Activated CD4-positive, alpha-beta T cell treated with anti-CD3 and anti-CD28 coated beads for 48 hours (primary cell): Measurements from ENCODE around the gene MAPK7.

Experiments
- DNase-seq: peaks from one replicate; pipeline ENCODE4 v3.0.0-alpha.2; 2020

MAPK7 gene

DNA sequence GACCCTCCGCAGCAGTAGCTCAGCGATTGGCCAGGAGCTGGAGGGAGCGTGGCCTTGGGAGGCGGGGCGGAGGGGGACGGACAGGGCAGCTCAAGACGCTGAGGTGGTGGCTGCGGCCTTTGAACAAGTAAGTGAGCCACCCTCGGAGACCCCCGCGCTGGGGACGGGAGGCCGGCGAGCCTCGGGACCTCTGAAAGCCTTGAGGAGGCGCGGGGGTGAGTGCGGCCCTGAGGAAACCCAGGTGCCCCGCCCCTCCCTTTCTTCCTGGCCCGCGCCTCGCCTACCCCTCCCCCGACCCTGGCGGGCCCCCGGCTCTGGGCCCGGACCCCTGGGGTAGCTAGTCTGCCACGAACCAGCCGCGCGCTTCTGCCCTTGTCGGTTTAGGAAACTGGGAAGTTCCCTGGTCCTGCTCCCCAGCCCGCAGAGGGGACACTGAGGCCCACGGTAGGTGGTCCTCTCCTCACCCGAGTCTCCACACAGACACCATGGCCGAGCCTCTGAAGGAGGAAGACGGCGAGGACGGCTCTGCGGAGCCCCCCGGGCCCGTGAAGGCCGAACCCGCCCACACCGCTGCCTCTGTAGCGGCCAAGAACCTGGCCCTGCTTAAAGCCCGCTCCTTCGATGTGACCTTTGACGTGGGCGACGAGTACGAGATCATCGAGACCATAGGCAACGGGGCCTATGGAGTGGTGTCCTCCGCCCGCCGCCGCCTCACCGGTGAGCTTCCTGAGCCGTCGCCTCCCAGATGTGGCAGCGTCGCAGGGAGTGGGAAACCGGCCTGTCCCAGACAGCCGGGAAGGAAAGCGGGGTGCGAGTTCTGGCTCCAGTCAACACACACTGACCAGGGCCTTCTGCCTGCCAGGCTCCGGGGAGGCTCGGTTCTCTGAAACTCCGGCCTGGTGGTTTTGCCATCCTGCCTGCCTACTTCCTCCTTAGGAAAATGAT, at the start of gene MAPK7:
Gene MAPK7, plus strand, starts transcription at position 83 of the 945 bp plus-strand sequence. Its CDS starts 403 bp downstream, at position 486.
- DNase-seq: no peak

GRCh38 chr17:19329136-19329535, 49.2 kb upstream of the MAPK7 start:
- no peak for DNase-seq

DNA sequence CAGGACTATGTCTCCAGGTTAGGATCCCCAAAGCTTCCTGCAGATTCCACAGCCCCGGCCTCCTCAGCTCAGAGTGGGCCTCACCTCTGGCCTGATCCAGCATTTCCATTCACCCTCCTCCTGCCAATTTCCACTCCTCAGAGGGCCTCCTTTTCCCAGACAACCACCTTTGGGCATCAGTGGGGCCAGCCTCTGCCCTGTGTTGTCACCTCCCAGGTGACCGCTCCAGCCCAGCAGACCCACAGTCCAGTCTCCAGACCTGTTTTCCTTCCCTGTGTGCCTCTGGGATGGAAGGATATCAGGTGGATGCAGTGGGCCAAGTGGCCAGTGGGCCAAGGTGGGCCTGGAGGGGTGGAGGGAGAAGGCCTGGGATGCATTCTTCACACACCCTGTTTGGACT, 48.5 kb upstream of the MAPK7 start:
- no peak for DNase-seq

DNA sequence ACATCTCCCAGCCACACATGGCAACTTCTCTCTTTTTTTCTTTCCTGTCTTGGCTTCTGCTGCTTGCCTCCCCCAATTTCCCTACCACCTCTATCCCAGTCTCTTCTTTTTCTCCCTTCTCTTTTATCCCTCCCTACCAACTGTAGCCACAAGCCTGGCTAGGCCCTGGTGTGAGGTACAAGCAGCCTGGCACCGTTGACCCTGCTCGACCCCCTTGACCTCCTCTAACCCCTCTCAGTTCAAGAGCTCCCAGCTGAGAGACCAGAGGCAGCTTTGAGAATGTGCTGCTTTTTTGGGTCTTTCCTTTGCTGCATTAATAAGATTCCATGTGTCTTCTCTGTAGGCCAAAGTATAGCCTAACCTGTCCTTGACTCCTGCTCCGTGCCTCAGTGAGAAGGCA, 48.0 kb upstream of the MAPK7 start:
- no peak for DNase-seq

DNA sequence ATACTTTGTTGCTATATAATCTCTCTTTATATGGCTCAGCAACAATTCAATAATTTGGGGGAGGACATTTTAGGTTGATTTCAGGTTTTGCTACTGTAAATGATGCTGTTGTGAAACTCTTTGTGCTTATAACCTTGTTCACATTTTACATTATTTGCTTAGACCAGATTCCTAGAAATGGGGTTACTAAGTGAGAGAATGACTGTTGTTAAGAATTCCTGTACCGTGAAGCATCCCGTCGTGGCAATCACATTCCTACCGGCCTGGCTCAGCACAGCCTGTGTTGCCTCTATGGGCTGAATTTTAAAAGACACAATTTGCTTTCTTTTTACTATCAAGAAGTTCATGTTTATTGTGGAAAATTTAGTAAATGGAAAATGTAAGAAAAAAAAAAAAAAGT, 47.2 kb upstream of the MAPK7 start:
- no peak for DNase-seq

GRCh38 chr17:19331543-19332245, 46.6 kb upstream of the MAPK7 start:
- no peak for DNase-seq

DNA sequence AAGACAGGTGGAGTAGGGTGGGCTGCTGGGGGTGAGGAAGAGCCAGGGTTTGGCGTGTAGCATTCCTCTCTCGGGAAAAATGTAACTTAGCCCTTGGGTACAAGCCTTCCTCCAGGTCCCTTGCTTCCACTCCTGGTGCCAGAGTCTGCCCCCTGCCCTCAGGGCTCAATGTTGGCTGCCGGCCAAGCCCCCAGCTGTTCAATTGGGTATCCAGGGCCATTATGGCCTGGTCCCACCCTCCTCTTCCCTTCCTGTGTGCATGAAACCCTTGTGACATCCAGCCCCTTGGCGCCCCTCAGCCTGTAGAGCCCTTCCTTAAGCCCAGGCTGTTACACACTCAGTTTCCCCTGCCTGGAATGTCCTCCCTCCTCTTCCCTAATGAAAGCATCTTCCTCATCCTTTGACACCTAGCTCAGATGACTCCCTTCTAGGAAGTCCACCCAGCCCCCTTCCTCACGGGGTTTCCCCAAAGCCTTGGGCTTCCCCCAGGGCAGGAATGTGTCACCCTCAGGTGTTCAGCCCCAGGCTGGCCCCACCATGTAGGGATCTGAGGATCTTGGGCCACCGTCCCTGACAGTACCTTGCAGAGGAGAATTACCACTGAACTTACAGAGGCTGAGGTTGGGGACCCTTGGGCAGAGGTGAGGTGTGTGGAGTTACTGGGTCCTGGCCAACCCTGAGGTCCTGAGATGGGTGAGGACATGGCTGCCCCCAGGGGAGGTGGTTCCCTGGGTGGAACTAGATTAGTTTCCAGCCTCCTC, 45.7 kb upstream of the MAPK7 start:
- DNase-seq: peak; percentile 20

GRCh38 chr17:19333132-19333440, 45.2 kb upstream of the MAPK7 start:
- no peak for DNase-seq

- no peak for DNase-seq
Measured at GRCh38 chr17:19333736-19334290, 44.5 kb upstream of the MAPK7 start.

DNA sequence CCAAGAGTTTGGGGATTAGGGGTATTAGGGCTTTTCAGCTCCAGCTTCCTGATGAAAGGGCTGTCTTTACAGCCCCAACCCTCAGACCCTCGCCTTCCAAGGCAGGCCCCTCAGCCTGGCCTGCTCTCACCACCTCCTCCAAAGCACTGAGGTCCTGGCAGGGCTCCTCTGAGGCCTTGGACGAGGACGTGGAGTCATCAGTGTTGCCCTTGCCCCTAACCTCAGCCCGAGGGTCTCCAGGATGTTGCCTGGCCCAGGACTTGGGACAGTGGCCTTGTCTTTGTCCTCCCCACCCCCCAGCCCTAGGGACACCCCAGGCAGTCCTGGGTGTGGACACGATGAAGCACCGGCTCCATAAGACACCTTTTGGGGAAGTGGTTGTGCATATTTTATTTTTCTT, 44.0 kb upstream of the MAPK7 start:
- no peak for DNase-seq

DNA sequence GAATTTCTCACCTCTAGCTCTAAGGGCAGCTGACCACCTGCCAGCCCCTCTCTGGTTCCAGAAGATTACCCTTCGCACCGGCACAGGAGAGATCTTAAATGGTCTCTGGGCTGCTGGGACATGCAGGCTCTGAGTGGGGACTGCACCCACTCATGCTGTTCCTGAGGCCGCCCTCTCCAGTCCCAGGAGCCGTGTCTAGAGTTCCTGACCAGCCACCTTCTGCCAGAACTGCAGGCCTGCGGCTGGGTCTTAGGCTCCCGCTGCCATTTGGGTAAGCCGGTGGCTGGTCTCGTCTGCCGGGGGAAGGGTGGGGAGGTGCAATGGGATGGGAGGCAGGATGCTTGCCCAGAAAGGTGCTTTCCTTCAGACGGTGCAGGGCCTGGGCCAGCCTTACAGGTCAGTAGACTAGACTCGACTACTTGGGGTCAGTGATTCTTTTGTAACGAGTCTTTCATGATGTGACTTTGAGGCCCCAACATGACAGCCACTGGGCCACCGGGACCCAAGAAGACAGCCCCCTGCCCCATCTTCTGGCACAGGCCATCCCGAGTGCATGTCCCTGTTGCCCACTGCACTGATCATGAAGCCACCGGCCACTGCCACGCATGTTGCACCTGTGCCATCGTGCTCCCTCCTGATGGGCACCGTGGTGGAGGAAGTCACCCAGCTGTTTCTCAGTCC, 42.2 kb upstream of the MAPK7 start:
- DNase-seq: no peak

DNA sequence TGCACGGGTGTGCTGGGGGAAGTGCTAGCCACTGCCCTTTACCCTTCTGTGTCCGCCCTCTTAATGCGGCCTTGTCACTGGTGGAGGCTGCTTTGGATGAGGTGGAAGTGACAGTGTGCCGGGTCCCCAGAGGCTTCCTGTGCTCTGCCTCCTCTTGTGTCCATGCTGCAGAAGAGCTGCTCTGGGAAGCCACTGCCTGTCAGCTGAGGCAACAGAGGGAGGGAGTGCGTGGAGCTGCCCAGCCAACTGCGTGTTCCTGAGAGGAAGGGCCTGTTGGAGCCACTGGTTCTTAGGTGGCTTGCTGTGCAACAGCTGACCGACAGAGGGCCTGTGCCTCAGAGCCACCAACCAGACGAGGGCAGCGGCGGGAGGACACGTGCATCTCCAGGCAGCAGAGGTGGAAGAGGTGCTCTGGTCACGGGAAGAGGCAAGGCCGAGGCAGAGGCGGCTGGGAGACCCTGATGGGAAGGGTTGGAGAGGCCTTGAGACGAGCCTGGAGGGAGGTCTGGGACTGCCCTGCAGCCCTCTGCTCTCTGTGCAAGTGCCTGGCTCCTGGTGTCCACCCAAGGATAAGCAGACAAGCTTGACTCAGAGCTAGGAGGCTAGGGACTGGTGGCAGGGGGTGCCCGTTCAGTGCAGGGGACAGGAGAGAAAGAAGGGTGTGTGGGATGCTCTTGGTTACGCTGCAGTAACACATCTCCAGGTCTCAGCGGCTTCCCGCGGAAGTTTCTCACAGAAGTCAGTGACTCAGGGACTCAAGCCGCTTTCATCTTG, 41.2 kb upstream of the MAPK7 start:
- DNase-seq: no peak

GRCh38 chr17:19337712-19338023, 40.6 kb upstream of the MAPK7 start:
- no peak for DNase-seq

GRCh38 chr17:19338031-19338990, 40.0 kb upstream of the MAPK7 start:
- peak; percentile 75 for DNase-seq

DNA sequence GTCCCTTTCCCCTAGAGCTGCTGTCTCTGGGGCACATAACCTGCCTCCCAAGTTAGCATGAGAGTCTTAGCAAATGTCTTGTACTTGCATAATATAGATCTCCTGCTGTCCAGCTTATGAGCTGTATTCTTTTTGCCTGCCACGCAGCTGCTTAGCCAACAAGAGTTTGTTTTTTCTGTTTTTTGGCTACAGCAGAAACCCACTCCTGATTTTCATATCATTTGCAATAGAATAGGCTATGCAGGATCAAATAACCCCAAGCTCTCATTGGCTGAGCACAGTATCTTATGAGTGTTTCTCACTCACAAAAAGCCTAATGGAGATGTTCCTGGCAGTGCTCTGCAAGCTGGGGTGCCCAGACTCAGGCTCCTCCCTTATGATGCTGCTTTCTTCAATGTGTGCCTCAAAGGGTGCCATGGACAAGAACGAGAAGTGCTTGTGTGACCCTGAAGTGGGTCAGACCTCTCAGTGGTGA, 38.9 kb upstream of the MAPK7 start:
- no peak for DNase-seq

- DNase-seq: no peak
Measured at GRCh38 chr17:19341211-19341631, 37.1 kb upstream of the MAPK7 start.

- DNase-seq: no peak
Measured at GRCh38 chr17:19341641-19342610, 36.4 kb upstream of the MAPK7 start.

GRCh38 chr17:19342611-19343255, 35.6 kb upstream of the MAPK7 start:
- no peak for DNase-seq

- DNase-seq: no peak
Measured at GRCh38 chr17:19343256-19343630, 35.1 kb upstream of the MAPK7 start.
